HEK293 (cell line): ENCODE data around the gene CASS4.

ENCODE experiments used
- CTCF ChIA-PET: fragments of 350-600 bp; formaldehyde crosslinking; extraction: SDS; loops from one replicate; lab custom pipeline; 2021; ENCODE audit warnings: antibody characterized with exemption; lab: Yijun Ruan, JAX
- POLR2A ChIA-PET: fragments of 300-600 bp; formaldehyde crosslinking; extraction: SDS; loops from one replicate; lab custom pipeline; 2020; ENCODE audit warnings: antibody characterized with exemption, inconsistent platforms; lab: Yijun Ruan, JAX
- H3K27ac ChIP-seq: fragments of 200-500 bp; sonication (Bioruptor generic); 2 replicates; pipeline ENCODE4 v1.5.1; 2014; ENCODE audit warnings: low read depth, low read length, control low read depth, inconsistent platforms; ENCODE audit errors: extremely low read depth
- H3K36me3 ChIP-seq, 2 experiments: fragments of 200-500 bp in 1 of 2; sonication (Bioruptor generic) in 1 of 2; 1 replicate in 1 of 2; 2 replicates in 1 of 2; pipeline ENCODE4 v1.5.1; 2014 to 2017; ENCODE audit warnings: inconsistent platforms in 2 of 2, low read length in 2 of 2; ENCODE audit not compliant: control insufficient read depth in 2 of 2, insufficient read depth in 1 of 2
- H3K4me1 ChIP-seq: fragments of 200-500 bp; sonication (Bioruptor generic); 2 replicates; pipeline ENCODE4 v1.5.1; 2014; ENCODE audit warnings: mild to moderate bottlenecking, low read length, inconsistent platforms; ENCODE audit not compliant: control insufficient read depth, insufficient read depth
- H3K4me3 ChIP-seq: 2 replicates; pipeline ENCODE4 v1.5.1; 2011; ENCODE audit warnings: low read depth, mild to moderate bottlenecking, control low read depth, low read length, moderate library complexity
- H3K9me3 ChIP-seq: fragments of 200-500 bp; sonication (Bioruptor generic); 2 replicates; pipeline ENCODE4 v1.5.1; 2014; ENCODE audit warnings: low read depth, low read length, inconsistent platforms; ENCODE audit not compliant: control insufficient read depth, insufficient read depth
- PRDM6 ChIP-seq: fragments of 450-650 bp; formaldehyde crosslinking; IDR thresholded peaks from 2 replicates; pipeline ENCODE4 v1.5.1; 2017; ENCODE audit warnings: missing biosample characterization, missing genetic modification characterization
- ZNF121 ChIP-seq: fragments of 450-650 bp; formaldehyde crosslinking; IDR thresholded peaks from 2 replicates; pipeline ENCODE4 v1.5.1; 2016; ENCODE audit warnings: missing biosample characterization, missing genetic modification characterization
- ZNF157 ChIP-seq: fragments of 450-650 bp; formaldehyde crosslinking; IDR thresholded peaks from 2 replicates; pipeline ENCODE4 v1.5.1; 2016; ENCODE audit warnings: missing biosample characterization, missing genetic modification characterization
- ZNF274 ChIP-seq, 2 experiments: fragments of 200-500 bp in 1 of 2; fragments of 450-650 bp in 1 of 2; sonication (Bioruptor generic) in 1 of 2; formaldehyde crosslinking in 1 of 2; IDR thresholded peaks; 2 replicates each; pipeline versions ENCODE4 v1.5.1 to v1.6.1; 2014 to 2016; ENCODE audit warnings: borderline replicate concordance in 1 of 2, inconsistent platforms in 1 of 2, low read length in 1 of 2, missing biosample characterization in 1 of 2, missing genetic modification characterization in 1 of 2
- ZNF398 ChIP-seq: fragments of 450-650 bp; formaldehyde crosslinking; IDR thresholded peaks from 2 replicates; pipeline ENCODE4 v1.5.1; 2017; ENCODE audit warnings: missing biosample characterization, missing genetic modification characterization
- ZNF416 ChIP-seq: fragments of 450-650 bp; formaldehyde crosslinking; IDR thresholded peaks from 2 replicates; pipeline ENCODE4 v1.5.1; 2016; ENCODE audit warnings: missing biosample characterization, missing genetic modification characterization
- ZNF521 ChIP-seq: fragments of 450-650 bp; formaldehyde crosslinking; IDR thresholded peaks from 2 replicates; pipeline ENCODE4 v1.5.1; 2017; ENCODE audit warnings: missing biosample characterization, mild to moderate bottlenecking, missing genetic modification characterization
- ZNF701 ChIP-seq: fragments of 450-650 bp; formaldehyde crosslinking; IDR thresholded peaks from 2 replicates; pipeline ENCODE4 v1.5.1; 2016; ENCODE audit warnings: missing biosample characterization, missing genetic modification characterization
- ZSCAN16 ChIP-seq: fragments of 450-650 bp; formaldehyde crosslinking; IDR thresholded peaks from 2 replicates; pipeline ENCODE4 v1.5.1; 2016; ENCODE audit warnings: missing biosample characterization, missing genetic modification characterization
- ZXDB ChIP-seq: fragments of 450-650 bp; formaldehyde crosslinking; IDR thresholded peaks from 2 replicates; pipeline ENCODE4 v1.5.1; 2016; ENCODE audit warnings: missing biosample characterization, missing genetic modification characterization
- TF ChIP-seq, protein P1 (sequence below): fragments of 450-650 bp; formaldehyde crosslinking; IDR thresholded peaks from 2 replicates; pipeline ENCODE4 v1.5.1; 2016; ENCODE audit warnings: missing biosample characterization, missing genetic modification characterization
- TF ChIP-seq, protein P2 (sequence below): fragments of 450-650 bp; formaldehyde crosslinking; IDR thresholded peaks from 2 replicates; pipeline ENCODE4 v1.5.1; 2016; ENCODE audit warnings: missing biosample characterization, missing genetic modification characterization

The CASS4 gene

DNA sequence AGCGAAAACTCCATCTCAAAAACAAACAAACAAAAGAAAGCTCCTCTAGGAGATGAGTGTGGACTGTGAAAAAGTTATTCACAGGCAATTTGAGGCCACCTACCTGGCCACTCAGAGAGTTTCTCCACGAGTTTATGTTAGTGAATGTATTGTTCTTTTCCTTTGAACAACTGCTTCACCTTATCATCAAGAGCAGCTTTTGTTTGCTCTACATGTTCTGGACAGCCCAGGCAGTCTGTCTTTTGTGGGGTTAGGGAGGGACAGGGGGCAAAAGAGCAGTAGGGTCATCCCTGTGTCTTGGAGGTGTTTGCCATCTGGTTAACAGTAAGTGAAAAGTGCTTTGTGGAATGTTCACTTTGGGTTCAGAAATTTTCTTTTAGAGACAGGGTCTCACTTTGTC, 8.0 kb downstream of the CASS4 start:
- H3K36me3 ChIP-seq: peaks cover 0 to 19% of the 10 kb centered on the region in 2 experiments; a peak in 1 of 3 replicates
- TF ChIP-seq ZNF701: no peak
- TF ChIP-seq ZNF398 (tag by site-specific recombination): no peak
- no peak for TF ChIP-seq ZNF157 (tag by site-specific recombination)
- TF ChIP-seq, protein P1, sequence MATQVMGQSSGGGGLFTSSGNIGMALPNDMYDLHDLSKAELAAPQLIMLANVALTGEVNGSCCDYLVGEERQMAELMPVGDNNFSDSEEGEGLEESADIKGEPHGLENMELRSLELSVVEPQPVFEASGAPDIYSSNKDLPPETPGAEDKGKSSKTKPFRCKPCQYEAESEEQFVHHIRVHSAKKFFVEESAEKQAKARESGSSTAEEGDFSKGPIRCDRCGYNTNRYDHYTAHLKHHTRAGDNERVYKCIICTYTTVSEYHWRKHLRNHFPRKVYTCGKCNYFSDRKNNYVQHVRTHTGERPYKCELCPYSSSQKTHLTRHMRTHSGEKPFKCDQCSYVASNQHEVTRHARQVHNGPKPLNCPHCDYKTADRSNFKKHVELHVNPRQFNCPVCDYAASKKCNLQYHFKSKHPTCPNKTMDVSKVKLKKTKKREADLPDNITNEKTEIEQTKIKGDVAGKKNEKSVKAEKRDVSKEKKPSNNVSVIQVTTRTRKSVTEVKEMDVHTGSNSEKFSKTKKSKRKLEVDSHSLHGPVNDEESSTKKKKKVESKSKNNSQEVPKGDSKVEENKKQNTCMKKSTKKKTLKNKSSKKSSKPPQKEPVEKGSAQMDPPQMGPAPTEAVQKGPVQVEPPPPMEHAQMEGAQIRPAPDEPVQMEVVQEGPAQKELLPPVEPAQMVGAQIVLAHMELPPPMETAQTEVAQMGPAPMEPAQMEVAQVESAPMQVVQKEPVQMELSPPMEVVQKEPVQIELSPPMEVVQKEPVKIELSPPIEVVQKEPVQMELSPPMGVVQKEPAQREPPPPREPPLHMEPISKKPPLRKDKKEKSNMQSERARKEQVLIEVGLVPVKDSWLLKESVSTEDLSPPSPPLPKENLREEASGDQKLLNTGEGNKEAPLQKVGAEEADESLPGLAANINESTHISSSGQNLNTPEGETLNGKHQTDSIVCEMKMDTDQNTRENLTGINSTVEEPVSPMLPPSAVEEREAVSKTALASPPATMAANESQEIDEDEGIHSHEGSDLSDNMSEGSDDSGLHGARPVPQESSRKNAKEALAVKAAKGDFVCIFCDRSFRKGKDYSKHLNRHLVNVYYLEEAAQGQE: no peak
- TF ChIP-seq, protein P2, sequence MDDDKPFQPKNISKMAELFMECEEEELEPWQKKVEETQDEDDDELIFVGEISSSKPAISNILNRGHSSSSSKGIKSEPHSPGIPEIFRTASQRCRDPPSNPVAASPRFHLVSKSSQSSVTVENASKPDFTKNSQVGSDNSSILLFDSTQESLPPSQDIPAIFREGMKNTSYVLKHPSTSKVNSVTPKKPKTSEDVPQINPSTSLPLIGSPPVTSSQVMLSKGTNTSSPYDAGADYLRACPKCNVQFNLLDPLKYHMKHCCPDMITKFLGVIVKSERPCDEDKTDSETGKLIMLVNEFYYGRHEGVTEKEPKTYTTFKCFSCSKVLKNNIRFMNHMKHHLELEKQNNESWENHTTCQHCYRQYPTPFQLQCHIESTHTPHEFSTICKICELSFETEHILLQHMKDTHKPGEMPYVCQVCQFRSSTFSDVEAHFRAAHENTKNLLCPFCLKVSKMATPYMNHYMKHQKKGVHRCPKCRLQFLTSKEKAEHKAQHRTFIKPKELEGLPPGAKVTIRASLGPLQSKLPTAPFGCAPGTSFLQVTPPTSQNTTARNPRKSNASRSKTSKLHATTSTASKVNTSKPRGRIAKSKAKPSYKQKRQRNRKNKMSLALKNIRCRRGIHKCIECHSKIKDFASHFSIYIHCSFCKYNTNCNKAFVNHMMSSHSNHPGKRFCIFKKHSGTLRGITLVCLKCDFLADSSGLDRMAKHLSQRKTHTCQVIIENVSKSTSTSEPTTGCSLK (tag by site-specific recombination): no peak
- TF ChIP-seq ZNF121: no peak
- no peaks in the 10 kb centered on the region for H3K9me3 ChIP-seq
- ChIA-PET POLR2A (no interaction called here), CTCF (interaction anchor here (0.6 kb wide), 1 partner anchor 650 kb away, joined by 3 read pairs; no protein-coding TSS in a partner anchor)
- H3K27ac ChIP-seq: no peak overlapping the region
- H3K4me1 ChIP-seq: no peaks in the 10 kb centered on the region
- no peak overlapping the region for H3K4me3 ChIP-seq

- H3K4me3 ChIP-seq: no peak overlapping the region
- no peaks in the 10 kb centered on the region for H3K9me3 ChIP-seq
- ChIA-PET CTCF (interaction anchor here (0.9 kb wide), 1 partner anchor 15 kb away, joined by 3 read pairs; no protein-coding TSS in a partner anchor), POLR2A (no interaction called here)
- H3K36me3 ChIP-seq: peaks cover 0 to 14% of the 10 kb centered on the region in 2 experiments; a peak in 1 of 3 replicates
- TF ChIP-seq ZXDB (tag by site-specific recombination) (no peak), ZNF521 (tag by site-specific recombination) (no peak), ZNF274 (IDR thresholded peaks at IDR 0.05; ENCODE audit: low read length) (no peak), ZNF274 (tag by site-specific recombination; IDR thresholded peaks at IDR 0.05; ENCODE audit: borderline replicate concordance) (no peak), ZSCAN16 (tag by site-specific recombination) (no peak), PRDM6 (tag by site-specific recombination) (no peak), ZNF416 (tag by site-specific recombination) (no peak)
- no peaks in the 10 kb centered on the region for H3K4me1 ChIP-seq
- H3K27ac ChIP-seq: no peak overlapping the region
These were observed 9.1 kb downstream of the CASS4 start for GRCh38 chr20:56420940-56421688.
